Measurements from ENCODE around the gene WRAP73.

GRCh38 chr1:3629561-3630160 is 20.2 kb downstream of the WRAP73 start:
- TF ChIP-seq POLR2A (IDR thresholded peaks at IDR 0.05): no peak
- TF ChIP-seq CTCF (IDR thresholded peaks at IDR 0.05): no peak
